AG09319 (cell line): ENCODE measurements around the gene NELL1.
"Not testable (repeated sequence)": the region's sequence is repeated elsewhere in the genome, so short reads cannot be mapped to it uniquely, and the experiment has no call there.

ENCODE experiments used
- DNase-seq: peaks from one replicate; pipeline ENCODE4 v3.0.0-alpha.2; 2010; ENCODE audit warnings: low read depth; ENCODE audit errors: extremely low read depth
- TF ChIP-seq, protein P1 (sequence below): IDR thresholded peaks from 2 replicates; pipeline ENCODE4 v1.5.1; 2011; ENCODE audit warnings: low read depth, mild to moderate bottlenecking, inconsistent platforms, low read length, moderate library complexity

The NELL1 gene

DNA sequence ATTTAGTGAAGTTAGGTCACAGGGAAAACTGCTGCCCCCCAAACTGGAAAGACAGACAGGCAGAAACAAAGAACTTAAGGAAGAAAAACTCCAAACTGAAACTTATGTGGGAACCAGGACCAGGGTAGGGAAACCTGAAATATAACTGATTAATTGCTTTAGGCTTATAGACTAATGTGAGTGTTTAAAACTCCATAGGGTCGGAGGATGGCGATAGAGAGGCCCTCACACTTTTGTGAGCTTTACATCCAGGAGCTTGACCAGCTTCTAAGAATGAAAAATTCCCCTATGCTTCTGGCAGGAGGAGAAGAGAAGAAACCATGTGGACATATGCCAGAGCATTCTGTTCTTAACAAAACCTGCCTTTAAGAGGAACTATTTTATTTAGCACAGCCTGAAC, 598.6 kb downstream of the NELL1 start:
- DNase-seq: no peak
- TF ChIP-seq, protein P1, sequence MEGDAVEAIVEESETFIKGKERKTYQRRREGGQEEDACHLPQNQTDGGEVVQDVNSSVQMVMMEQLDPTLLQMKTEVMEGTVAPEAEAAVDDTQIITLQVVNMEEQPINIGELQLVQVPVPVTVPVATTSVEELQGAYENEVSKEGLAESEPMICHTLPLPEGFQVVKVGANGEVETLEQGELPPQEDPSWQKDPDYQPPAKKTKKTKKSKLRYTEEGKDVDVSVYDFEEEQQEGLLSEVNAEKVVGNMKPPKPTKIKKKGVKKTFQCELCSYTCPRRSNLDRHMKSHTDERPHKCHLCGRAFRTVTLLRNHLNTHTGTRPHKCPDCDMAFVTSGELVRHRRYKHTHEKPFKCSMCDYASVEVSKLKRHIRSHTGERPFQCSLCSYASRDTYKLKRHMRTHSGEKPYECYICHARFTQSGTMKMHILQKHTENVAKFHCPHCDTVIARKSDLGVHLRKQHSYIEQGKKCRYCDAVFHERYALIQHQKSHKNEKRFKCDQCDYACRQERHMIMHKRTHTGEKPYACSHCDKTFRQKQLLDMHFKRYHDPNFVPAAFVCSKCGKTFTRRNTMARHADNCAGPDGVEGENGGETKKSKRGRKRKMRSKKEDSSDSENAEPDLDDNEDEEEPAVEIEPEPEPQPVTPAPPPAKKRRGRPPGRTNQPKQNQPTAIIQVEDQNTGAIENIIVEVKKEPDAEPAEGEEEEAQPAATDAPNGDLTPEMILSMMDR: no peak

DNA sequence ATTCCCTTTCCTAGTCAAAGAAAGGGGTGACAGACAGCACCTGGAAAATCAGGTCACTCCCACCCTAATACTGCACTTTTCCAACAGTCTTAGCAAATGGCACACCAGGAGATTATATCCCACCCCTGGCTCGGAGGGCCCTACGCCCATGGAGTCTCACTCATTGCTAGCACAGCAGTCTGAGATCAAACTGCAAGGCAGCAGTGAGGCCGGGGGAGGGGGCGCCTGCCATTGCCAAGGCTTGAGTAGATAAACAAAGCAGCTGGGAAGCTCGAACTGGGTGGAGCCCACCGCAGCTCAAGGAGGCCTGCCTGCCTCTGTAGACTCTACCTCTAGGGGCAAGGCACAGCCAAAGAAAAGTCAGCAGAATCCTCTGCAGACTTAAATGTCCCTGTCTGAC, 602.8 kb downstream of the NELL1 start:
- not testable (repeated sequence) for DNase-seq

DNA sequence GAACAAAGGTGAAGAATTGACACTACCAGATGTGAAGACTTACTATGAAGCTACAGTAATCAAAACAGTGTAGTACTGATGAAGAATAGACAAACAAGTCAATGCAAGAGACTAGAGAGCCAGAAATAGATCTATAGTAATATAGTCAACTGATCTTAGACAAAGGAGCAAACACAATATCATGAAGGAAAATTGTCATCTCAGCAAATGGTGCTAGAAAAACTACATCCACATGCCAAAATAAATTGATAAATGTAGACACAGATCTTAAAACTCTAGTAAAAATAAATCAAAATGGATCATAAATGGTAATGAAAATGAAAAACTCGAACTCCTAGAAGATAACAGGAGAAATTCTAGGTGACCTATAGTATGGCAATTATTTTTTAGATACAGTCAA, 609.5 kb downstream of the NELL1 start:
- TF ChIP-seq, protein P1: no peak
- no peak for DNase-seq

DNA sequence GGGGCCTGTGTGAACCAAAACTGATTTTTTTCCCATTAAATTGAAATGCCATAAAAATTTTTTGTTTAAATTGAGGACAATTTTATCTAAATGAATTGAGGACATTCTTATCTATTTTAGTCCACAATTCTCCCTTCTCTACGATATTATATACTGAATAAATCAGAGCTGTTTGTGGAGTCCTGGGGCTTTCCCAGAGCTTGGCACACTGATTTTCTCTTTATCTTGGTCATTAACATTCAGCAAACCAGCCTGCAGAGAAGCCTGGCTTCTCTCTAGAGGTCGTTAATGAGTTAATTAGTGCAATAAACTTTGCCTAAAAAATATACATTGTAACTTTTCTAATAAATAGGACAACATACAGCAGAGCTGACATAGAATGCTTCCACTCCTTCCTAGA, 615.7 kb downstream of the NELL1 start:
- TF ChIP-seq, protein P1: no peak
- no peak for DNase-seq

DNA sequence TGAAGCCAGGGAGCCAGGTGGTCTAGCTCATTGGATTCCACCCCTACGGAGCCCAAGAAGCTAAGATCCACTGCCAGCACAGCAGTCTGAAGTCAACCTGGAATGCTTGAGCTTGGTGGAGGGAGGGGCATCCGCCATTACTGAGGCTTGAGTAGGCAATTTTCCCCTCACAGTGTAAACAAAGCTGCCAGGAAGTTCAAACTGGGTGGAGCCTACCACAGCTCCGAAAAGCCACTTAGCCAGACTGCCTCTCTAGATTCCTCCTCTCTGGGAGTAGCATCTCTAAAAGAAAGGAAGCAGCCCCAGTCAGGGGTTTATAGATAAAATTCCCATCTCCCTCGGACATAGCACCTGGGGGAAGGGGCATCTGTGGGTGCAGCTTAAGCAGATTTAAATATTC, 620.3 kb downstream of the NELL1 start:
- TF ChIP-seq, protein P1: no peak
- no peak for DNase-seq

DNA sequence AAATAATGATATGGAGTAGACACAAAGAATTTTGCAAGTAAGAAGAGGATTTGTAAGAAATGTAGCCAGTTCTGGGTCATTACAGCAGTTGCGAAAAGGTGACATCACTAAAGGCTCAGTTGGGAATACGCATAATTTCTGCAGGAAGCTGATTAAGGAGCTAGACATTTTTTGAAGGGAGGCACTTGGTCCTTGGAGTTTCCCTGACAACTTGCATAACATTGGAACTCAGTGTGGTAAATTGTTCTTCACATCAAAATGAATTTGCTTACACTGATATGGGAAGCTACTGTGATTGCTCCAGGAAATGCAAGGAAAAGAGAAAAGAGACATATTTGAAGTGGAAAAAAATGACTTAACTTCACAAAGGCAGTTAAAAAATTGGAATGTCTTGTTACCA, 626.1 kb downstream of the NELL1 start:
- TF ChIP-seq, protein P1: no peak
- DNase-seq: no peak

DNA sequence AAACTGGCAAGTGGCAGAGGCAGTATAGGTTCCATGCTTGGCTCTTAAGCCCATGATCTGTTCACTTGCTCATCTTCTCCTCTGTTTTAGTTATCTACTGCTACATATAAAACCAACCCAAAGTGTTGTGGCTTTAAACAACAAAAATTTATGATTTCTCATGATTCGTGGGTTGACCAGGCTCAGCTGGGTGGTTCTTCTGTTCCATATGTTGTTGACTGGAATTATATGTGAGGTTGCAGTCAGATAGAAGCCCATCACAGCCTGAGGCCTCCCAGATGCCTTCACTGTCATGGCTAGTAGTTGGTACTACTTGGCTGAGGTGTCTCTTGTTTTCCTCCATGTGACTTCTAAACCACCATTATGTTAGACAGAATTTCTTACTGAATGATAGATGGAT, 632.6 kb downstream of the NELL1 start:
- DNase-seq: no peak
- TF ChIP-seq, protein P1: no peak

DNA sequence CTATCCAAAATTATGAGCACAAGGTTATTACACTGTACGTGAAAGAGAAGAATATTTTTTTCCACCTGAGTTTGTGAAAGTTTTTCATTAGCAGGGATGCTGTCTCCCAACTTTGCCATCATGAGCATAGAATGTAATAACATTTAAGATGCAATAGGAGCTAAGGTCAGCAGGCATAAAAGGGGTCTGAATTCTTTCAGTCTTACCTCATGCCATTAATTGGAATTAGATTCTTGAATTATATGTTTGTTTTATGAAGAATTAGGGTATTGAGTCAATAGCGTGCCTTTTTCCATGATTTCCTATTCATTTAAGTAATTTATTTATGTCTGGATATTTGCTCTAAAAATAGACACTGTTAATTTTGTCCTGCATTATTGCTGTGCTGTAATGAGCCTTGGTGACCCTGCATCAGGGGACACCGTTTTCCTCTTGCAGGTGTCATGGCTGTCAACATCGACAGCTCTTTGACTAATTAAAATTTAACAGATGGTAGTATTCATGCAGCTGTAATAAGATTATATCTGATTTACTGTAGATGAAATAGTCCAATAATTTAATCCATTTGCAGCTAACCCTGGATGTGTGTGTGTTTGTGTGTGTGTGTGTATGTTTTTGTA, 637.5 kb downstream of the NELL1 start:
- DNase-seq: no peak
- TF ChIP-seq, protein P1: no peak
